ENCODE data around the gene NTMT1. TPM values are rescaled to one million over a fixed set of nuclear protein-coding genes. Genes with fewer than 3 reads are reported as not detected.

NTMT1 gene
- total RNA-seq, 2 donors from 2014 or later = 43.4 to 53.8 TPM

DNA sequence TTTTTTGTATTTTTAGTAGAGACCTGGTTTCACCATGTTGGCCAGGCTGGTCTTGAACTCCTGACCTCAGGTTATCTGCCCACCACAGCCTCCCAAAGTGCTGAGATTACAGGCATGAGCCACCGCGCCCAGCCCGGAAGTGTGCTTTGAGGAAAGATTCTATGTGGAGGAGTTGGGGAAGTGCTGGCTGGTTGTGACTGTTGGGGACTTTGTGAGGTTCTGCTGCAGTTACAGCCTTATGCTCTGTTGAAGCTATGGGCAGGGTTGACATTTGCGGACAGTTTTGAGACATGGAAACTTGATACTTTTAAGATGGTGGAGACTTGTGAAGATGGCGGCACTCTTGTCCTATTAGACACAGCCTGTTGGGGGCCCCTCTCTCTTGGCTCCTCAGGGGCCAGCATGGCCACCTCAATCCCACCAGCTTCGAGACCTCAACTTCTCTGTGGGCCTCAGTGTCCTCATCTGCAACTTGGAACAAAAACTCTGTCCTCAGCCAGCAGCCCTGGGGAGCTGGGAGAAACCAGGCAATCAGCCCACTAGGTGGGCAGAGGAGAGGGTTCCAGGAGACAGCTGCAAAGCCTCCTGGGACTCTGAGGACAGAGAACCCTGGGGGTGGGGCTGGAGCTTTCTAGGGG is 29.9 kb upstream of the NTMT1 start:
- DNase-seq (peak; percentile 48), ATAC-seq (peak in 1 of 2 donors; percentile 9)
- intact Hi-C loops (cut with DNase I) = no loop called here

DNA sequence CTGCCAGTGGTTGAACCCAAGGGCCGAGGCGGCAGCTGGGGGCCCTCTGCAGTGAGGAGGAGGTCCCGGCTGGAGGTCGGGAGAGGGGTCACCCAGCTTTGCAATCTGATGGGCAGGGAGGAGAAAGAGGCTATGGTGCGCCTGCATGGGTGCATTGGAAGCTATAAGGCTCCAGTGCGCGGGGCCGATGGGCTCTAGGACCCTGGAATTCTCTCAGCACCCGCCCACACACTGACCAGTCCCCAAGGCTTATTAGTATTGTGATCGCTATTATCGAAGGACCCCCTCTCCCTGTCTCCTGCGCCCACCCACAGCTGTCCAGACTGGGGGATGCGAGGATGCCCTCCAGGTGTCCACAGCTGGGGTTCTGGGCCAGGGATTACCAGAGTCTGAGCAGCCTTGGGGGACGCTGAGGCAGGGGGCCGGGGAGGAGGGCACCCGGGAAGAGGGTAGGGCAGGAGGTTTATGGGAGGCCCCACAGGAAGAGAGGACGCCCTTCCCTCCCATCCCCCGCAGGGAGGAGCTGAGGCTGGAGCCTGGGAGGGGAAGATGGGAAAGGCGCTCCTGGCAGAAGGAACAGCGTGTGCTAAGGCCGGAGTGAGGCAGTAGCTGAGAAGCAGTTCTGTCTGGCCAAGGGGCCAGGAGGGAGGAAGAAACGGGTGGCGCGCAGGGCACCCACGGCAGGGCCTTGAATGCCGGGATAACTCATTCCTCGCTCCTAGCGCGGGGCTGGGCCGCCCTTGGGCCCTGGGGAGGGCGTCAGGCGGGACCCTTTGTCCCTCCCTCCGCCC is 29.2 kb upstream of the NTMT1 start:
- ATAC-seq (peak; percentile 79 to 88), DNase-seq (peak; percentile 76)
- intact Hi-C loops (cut with DNase I) = no loop called here

DNA sequence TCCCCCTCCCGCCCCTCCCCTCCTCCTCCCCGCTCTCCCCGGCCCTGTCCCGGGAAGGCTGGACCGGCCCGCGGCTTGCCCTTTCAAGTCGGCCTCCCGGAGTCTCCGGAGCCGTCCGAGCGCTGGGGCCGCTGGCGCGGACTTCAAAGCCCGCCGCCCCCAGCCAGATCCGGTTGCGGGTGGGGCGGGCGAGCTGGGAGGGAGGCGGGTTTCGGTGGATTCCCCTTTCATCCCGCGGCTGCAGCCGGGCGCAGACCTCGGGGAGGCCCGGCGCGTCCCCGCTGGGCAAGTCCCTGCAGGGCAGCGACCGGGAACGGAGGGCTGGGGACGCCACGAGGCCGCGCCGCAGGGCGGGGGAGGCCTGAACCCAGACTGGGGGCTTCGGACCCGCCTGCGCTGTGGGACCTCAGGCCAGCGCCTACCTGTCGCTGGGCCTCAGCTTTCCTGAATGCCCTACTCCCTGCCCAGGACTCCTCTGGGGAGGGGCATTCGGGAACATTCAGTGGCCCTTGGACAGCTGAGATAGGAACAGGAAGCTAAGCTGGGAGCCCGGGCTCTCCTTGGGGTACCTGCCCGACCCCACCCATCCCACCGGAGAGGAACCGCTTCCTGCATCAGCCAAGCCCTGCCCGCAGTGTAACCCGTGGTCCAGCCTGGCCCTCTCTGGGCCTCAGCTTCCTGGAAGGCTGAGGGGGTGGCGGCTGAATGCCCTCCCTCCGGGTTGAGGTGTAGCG is 28.4 kb upstream of the NTMT1 start:
- peak; percentile 42 to 76 for ATAC-seq
- peak; percentile 78 for DNase-seq

DNA sequence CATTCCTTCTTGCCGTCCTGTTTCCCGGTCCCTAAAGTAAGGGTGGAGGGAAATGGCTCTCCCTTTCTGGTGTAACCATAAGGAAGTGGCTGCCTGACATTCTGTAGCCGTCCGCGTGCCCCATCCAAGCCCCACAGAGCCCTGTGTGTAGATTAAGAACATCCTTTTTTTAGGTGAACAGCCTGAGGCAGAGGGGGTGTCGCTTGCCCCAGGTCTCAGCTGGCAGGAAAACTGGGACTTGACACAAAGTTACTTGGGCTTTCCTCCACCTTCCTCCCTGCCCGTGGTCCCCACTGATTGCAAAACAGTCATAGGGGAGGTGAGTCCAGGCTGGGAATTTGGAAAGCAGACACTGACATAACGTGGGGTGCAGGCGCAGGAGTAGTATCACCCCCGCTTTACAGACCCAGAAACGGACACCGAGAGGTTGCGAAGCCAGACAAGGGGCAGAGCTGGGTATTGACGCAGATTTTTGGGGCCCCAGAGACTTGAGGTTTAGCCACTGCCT is 27.8 kb upstream of the NTMT1 start:
- ATAC-seq (no peak), DNase-seq (no peak)
- intact Hi-C loops (cut with DNase I) = no loop called here

More for the DNA sequence above, 28.4 kb upstream of the NTMT1 start:
- intact Hi-C loops (cut with DNase I) = no loop called here

DNA sequence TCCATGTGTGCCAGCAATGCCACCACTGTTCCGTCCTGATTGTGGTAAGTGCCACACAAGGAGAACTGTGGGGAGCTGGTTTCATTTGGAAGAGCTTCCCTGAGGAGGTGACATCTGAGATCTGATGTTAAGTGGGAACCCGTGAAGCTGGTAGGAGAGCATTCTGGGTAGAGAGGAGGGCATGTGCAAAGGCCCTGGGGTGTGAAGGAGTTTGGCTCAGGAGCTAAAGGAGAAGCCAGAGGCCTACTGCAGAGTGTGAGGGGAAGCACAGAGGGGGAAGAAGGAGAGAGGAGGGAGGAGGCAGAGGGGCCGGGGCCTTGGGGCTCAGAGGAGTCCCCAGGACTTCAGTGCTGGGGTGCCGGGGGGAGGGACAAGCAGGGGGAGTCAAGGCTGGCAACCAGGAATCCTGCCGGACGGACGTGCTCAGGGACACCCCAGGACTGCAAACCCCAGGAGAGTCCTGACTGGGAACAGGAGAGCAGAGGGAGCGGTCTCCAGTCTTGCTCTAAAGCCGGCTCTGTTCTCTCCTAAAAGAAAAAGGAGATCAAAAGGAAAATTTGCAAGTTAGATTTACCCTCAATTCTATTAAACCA is 24.8 kb upstream of the NTMT1 start:
- intact Hi-C loops (cut with DNase I) = loop anchor here (5.0 to 10.0 kb wide), 2 partner anchors 96 to 104 kb away; no protein-coding TSS in a partner anchor
- ATAC-seq (no peak), DNase-seq (no peak)

DNA sequence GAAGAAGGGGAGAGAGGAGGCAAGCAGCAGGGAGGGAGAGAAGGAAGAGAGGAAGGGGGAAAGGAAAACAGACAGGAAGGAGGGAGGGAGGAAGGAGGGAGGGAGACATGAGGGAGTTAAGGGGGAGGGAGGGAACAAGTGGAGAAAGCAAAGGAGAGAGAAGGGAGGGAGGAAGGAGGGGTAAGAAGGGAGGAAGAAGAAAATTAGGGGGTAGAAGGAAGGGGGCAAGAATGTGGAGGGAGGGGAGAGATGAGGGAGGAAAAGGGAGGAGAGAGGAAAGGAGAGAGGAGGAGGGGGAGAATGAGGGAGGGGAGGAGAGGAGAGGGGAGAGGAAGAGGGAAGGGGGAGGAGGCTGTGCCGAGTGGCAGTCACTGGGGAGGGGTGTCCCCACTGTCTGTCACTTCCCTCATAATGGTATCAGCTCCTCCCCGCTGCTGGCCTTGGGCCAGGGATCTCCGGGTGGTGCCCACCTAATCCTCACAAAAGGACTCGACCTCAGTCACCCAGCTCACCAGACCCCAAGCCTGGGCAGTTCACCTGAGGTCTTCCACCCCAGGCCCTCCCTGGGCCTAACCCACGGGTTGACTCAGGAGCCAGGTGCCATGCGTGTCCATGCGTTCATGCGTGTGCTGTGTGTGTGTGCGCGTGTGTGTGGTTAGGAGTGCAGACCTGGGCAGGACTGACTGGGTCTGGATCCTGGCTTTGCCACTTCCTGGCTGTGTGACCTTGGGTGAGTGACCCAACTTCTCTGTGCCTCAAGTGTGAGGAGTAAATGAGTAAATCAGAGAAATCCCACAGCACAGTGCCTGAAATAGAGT is 23.2 kb upstream of the NTMT1 start:
- intact Hi-C loops (cut with DNase I) = loop anchor here (5.0 to 10.0 kb wide), 2 partner anchors 98 to 106 kb away; no protein-coding TSS in a partner anchor
- ATAC-seq (no peak), DNase-seq (no peak)

DNA sequence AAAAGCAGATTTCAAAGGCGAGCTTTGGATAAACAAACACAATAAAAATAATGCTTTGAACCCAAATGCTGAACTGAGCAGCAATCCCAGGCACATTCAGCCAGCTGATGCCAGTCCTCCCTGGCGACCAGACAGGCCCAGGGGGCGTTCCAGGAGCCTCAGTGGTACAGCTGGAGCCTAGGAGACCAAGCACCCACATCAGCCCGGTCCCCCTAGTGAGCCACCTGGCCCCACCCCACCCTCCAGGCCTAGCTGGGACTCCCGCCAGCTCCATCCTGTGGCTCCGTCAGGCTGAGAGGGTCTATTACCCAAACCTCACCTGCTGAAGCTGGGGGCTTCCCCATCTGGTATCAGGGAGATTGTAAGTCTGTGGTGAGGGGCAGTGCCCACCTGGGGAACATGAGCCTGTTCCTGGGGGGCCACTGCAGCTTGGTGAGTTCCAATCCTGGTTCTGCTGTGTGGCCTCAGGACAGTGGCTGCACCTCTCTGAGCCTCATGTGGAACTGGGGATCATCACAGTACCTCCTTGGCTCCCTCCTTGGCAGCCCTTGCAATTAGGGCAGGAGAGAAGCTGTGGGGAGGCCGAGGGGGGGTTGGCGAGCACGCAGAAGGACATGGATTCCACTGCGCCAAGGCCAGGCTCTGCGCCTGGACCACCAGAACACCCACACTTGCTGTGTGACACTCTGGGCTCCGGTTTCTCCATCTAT is 21.8 kb upstream of the NTMT1 start:
- DNase-seq = no peak
- intact Hi-C loops (cut with DNase I) = loop anchor here (5.0 to 10.0 kb wide), 2 partner anchors 99 to 107 kb away; no protein-coding TSS in a partner anchor
- ATAC-seq = no peak

DNA sequence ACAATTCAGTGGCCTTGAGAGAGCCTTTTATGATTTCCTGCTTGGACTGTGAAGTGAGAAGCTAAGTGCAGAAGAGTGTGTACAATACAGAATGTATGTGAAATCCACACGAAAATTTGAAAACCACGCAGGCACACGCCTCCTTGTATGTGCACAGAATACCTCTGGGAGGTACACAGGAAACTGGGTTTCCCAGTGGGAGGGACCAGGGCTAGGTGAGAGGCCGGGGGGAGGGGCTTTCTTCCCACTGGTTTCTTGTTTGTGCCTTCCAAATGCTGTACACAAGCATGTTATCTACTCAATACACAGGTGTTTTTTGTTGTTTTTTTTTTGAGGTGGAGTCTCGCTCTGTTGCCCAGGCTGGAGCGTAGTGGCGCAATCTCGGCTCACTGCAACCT is 21.2 kb upstream of the NTMT1 start:
- no peak for ATAC-seq
- no peak for DNase-seq
- intact Hi-C loops (cut with DNase I) = loop anchor here (5.0 to 10.0 kb wide), 2 partner anchors 100 to 107 kb away; no protein-coding TSS in a partner anchor

DNA sequence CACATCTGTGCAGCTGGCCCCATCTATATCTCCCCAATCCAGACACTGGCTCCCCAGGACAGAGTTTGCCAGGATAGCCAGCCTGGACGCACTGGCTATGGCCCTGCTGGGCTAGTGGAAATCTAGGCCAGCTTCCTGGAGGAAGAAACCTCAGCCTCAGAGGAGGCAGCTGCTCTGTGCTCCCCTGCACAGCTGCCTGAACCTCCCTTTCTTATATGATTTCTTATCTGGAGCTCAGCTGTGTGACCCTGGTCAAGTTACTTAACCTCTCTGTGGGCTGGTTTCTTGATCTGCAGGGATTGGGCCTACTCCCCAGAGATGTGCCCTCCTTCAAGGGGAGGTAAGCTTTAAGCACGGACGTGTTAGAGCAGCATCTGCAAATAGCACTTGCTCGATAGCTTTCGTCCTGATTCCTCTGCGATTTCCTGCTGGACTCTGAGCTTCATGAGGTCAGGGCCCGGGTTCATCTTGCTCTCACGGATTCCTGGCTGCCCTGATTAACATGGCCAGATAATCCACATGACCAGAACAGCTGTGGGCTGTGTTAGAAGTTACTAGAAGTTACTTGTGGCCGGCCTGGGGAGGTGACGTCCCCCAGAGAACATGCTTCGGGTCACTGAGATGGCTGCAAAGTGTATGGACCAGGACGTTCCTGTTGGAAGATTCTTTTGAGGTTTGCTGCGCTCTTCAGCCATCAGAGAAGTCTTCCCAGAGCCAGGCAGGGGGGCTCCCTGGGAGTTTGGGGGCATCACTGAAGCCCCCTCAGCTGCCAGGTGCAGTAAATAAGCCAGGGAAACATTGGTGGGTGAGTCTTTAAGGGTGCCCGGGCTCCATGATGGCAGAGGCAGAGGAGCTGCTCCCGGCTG is 19.6 kb upstream of the NTMT1 start:
- DNase-seq = peak; percentile 37
- intact Hi-C loops (cut with DNase I) = loop anchor here in 1 of 2 donors (10.0 kb wide), 1 partner anchor 102 kb away; no protein-coding TSS in a partner anchor
- no peak for ATAC-seq

DNA sequence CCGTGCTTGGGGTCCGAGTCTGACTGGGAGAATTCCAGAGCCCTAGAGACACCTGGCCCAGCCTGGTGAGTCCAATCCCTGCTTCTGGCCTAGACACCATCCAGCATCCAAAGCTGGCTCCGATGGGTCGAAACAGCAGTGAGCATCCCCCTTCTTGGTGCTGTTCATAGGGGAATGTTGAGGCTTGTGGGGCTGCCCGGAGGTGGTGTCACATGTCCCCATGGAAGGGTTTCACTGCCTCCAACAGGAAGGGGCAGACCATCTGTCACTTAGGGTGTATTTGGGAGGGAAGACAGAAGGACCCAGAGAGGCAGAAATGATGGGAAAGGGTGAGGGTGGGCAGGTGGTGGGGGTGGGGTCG is 19.0 kb upstream of the NTMT1 start:
- ATAC-seq (no peak), DNase-seq (no peak)
- intact Hi-C loops (cut with DNase I) = loop anchor here in 1 of 2 donors (10.0 kb wide), 1 partner anchor 102 kb away; no protein-coding TSS in a partner anchor

DNA sequence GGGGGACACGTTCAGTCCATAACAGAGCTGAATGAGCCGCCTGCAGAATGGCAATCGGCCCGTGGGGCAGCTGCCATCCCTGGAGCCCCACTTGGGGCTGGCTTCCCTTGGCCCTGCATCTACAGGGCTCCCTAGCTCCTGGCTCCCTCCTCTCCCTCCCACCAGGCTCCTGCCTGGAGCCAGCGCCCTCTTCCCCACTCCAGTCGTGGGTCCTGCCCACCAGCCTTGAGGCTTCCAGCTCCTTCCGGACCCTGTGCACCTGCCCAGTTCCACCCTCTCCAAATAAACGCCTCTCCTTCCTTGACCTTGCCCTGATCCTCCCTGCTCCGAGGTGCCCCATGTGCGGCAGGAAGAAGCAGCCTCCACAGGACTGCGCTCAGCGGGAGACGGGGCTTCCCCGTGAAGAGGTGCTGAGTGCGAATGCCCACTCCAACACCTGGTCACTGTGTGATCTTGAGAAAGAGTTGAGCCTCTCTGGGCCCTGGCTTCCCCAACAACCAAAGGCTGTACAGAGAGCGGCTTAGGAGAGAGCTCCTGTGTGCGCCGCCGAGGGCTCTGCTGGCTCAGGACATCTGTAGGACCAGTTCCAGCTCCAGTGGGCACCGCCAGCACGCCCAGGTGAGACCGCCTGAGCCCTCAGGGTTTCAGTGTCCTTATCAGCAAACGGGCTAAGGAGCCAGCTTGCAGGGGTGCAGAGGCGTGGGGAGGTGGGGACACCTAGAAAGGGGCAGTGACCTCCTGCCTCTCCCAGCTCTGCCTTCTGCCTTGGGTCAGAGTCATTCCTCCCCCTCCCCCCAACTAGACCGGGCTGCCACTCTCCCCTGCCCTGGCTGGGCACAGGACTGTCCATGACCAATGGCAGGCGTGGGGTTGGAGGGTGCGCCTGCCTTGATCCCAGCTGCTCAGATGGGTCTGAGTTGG is 17.1 kb upstream of the NTMT1 start:
- ATAC-seq = no peak
- intact Hi-C loops (cut with DNase I) = loop anchor here in 1 of 2 donors (10.0 kb wide), 1 partner anchor 104 kb away; no protein-coding TSS in a partner anchor
- DNase-seq = no peak

DNA sequence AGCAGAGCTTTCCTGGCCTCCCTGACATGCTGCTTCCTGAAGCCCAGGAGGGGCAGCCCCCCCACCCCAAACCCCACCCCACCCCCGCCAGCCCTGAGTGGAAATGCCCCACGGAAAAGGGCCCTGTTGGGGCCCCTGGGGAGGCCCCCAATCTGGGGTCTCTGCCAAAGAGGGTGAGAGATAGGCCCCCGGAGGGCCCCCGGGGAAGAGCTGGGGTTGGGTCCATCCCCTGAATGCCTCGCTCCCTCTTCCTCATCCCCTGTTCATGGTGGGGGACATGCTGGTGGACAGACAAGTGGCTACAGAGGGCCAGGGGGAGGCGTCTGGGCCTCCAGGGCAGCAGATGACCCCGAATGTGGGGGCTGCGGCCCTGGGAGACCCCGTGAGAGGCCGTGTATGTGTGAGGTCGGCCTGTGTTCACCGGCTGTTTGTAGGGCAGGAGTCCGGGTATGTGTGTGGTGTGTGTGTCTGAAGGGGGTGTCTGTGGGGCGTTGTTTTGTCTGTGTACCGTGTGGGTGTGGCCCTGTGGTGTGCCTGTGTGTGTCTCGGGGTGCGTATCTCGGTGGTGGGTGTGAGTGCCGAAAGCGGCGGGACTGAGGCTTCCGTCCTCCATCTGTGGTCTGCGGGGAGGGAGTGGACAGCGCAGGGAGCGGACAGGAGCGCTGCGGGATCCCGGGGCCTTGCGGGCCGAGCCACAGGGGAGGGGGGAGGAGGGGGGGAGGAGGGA is 16.3 kb upstream of the NTMT1 start:
- DNase-seq = peak; percentile 65
- ATAC-seq = peak; percentile 3 to 8
- intact Hi-C loops (cut with DNase I) = loop anchor here (1.0 to 10.0 kb wide), 6 partner anchors 105 to 471 kb away; partner anchors contain the start of gene IER5L (in 1 of the 2)

DNA sequence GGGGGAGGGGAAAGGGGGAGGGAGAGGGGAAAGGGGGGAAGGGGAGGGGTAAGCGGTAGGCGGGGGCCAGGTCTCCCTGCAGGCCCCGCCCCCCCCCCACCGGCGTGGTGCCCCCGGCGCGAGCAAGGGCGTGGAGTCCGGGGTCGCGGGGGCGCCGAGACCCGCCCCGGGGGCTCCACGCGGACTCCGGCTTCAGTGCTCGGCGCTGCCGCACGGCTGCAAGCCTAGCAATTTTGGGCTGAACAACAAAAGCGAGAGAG is 15.8 kb upstream of the NTMT1 start:
- no peak for ATAC-seq
- DNase-seq = no peak
- intact Hi-C loops (cut with DNase I) = loop anchor here (1.0 to 10.0 kb wide), 5 partner anchors 275 to 471 kb away; partner anchors contain the start of gene IER5L (in 1 of the 2)

DNA sequence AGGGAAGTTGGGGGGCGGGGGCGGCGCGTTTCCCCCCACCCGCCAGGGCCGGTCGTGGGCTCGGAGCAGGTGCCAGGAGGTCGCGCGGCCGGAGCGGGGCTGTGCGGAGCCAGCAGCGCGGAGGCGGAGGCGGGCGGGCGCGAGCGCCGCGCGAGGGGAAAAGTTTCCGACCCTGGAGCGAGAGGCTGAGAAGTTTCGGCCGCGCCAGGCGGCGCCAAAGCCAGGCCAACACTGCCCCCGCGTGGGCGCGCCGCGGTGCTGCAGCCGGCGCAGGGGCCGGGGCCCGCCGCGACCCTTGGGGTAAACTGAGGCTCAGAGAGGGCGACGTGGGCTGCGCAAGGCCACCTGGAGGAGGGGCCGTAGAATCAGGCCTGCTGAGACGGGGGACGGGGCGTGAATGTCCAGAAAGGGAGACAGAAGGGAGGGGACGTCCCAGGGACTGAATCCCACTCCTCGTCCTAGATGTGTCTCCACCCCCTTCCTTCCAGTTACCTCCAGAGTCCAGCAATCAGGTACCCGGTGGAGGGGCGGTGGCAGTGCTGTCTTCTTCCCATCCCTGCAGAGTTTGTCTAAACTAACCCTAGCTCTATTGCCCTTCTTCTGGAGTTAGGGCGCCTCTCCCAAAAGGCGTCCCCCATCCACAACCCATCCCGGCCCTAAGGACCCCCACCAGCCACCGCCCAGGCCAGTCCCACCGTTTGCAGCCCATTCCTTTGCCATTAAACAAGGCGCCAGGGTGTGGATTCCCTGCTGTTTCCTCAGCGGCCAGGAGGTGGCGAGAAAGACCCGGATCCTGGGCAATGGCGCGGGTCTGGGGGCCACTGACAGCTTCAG is 15.3 kb upstream of the NTMT1 start:
- DNase-seq (peak; percentile 82), ATAC-seq (peak; percentile 57 to 75)
- intact Hi-C loops (cut with DNase I) = loop anchor here (1.0 to 10.0 kb wide), 5 partner anchors 276 to 472 kb away; partner anchors contain the start of gene IER5L (in 1 of the 2)
